Measurements from ENCODE around the gene MAOB.

MAOB gene

GRCh38 chrX:43720082-43720481, 162.2 kb downstream of the MAOB start:
- H3K27ac ChIP-seq (replicated peaks), result no peak overlapping the region
- H3K4me3 ChIP-seq (replicated peaks; ENCODE audit: insufficient read depth, low read length), result no peak overlapping the region
- H3K27me3 ChIP-seq (ENCODE audit: insufficient read depth, poor library complexity, severe bottlenecking), result no peaks in the 10 kb centered on the region
- no peak for TF ChIP-seq SPI1 (IDR thresholded peaks at IDR 0.05; ENCODE audit: borderline replicate concordance, low read depth)
- no peak for TF ChIP-seq REST (IDR thresholded peaks at IDR 0.05; ENCODE audit: insufficient replicate concordance, low read depth)
- no peak for TF ChIP-seq CTCF (IDR thresholded peaks at IDR 0.05; ENCODE audit: insufficient read depth, low read length)
- no peak for TF ChIP-seq GABPA (IDR thresholded peaks at IDR 0.05; ENCODE audit: low read depth)
- no peak for TF ChIP-seq POLR2AphosphoS5 (IDR thresholded peaks at IDR 0.05; ENCODE audit: low read depth)
- DNase-seq (ENCODE audit: low read depth in 1 of 2, low spot score in 1 of 2), result no peak

- Histone ChIP-seq H3K4me3 (replicated peaks; ENCODE audit: insufficient read depth, low read length) (no peak overlapping the region), H3K27ac (replicated peaks) (no peak overlapping the region), H3K27me3 (ENCODE audit: insufficient read depth, poor library complexity, severe bottlenecking) (no peaks in the 10 kb centered on the region)
- DNase-seq (ENCODE audit: low read depth in 1 of 2, low spot score in 1 of 2), result no peak
- TF ChIP-seq GABPA (IDR thresholded peaks at IDR 0.05; ENCODE audit: low read depth), result no peak
- no peak for TF ChIP-seq CTCF (IDR thresholded peaks at IDR 0.05; ENCODE audit: insufficient read depth, low read length)
- no peak for TF ChIP-seq POLR2AphosphoS5 (IDR thresholded peaks at IDR 0.05; ENCODE audit: low read depth)
Observed at GRCh38 chrX:43718956-43719355, 163.3 kb downstream of the MAOB start.

- Histone ChIP-seq H3K27me3 (ENCODE audit: insufficient read depth, poor library complexity, severe bottlenecking) (no peaks in the 10 kb centered on the region), H3K4me3 (replicated peaks; ENCODE audit: insufficient read depth, low read length) (no peak overlapping the region), H3K27ac (replicated peaks) (no peak overlapping the region)
- TF ChIP-seq POLR2AphosphoS5 (IDR thresholded peaks at IDR 0.05; ENCODE audit: low read depth) (no peak), CTCF (IDR thresholded peaks at IDR 0.05; ENCODE audit: insufficient read depth, low read length) (no peak), GABPA (IDR thresholded peaks at IDR 0.05; ENCODE audit: low read depth) (no peak), REST (IDR thresholded peaks at IDR 0.05; ENCODE audit: insufficient replicate concordance, low read depth) (no peak), SPI1 (IDR thresholded peaks at IDR 0.05; ENCODE audit: borderline replicate concordance, low read depth) (no peak)
- DNase-seq (ENCODE audit: low read depth in 1 of 2, low spot score in 1 of 2), result no peak
Observed at GRCh38 chrX:43718546-43718945, 163.7 kb downstream of the MAOB start.

GRCh38 chrX:43718081-43718480, 164.2 kb downstream of the MAOB start:
- Histone ChIP-seq H3K4me3 (replicated peaks; ENCODE audit: insufficient read depth, low read length) (no peak overlapping the region), H3K27ac (replicated peaks) (no peak overlapping the region), H3K27me3 (ENCODE audit: insufficient read depth, poor library complexity, severe bottlenecking) (no peaks in the 10 kb centered on the region)
- no peak for DNase-seq (ENCODE audit: low read depth in 1 of 2, low spot score in 1 of 2)
- TF ChIP-seq CTCF (IDR thresholded peaks at IDR 0.05; ENCODE audit: insufficient read depth, low read length) (no peak), REST (IDR thresholded peaks at IDR 0.05; ENCODE audit: insufficient replicate concordance, low read depth) (no peak), GABPA (IDR thresholded peaks at IDR 0.05; ENCODE audit: low read depth) (no peak), SPI1 (IDR thresholded peaks at IDR 0.05; ENCODE audit: borderline replicate concordance, low read depth) (no peak), POLR2AphosphoS5 (IDR thresholded peaks at IDR 0.05; ENCODE audit: low read depth) (no peak)
